ENCODE data around the gene CCDC148.
A peak's percentile ranks its signal among the peaks of the same experiment; 100 is the strongest.
"Not testable (repeated sequence)": the region's sequence is repeated elsewhere in the genome, so short reads cannot be mapped to it uniquely, and the experiment has no call there.

Gene CCDC148

GRCh38 chr2:158481116-158481515 lies 24.6 kb upstream of the CCDC148 start:
- DNase-seq: no peak

GRCh38 chr2:158478816-158479215 lies 22.3 kb upstream of the CCDC148 start:
- DNase-seq: no peak

DNA sequence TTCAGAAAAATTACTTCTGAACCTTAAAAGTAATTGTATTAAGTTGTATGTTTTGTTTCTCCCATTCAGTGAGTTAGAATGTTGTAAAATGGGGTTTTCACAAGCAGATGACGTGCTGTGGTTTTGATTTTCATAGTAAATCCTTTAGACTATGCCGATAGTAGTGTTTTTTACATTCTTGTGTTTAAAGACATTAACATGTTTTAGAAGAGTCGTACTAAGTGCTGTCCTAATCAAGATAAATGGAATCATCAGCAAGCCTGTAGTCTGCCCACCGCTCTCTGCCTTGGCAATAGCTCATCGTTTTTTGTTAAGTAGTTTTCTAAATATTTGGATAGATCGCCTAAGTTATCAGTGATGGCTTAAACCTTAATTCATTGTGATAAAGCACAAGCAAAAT lies 21.7 kb upstream of the CCDC148 start:
- no peak for DNase-seq

- no peak for DNase-seq
Observed at GRCh38 chr2:158477202-158477601, 20.6 kb upstream of the CCDC148 start.

DNA sequence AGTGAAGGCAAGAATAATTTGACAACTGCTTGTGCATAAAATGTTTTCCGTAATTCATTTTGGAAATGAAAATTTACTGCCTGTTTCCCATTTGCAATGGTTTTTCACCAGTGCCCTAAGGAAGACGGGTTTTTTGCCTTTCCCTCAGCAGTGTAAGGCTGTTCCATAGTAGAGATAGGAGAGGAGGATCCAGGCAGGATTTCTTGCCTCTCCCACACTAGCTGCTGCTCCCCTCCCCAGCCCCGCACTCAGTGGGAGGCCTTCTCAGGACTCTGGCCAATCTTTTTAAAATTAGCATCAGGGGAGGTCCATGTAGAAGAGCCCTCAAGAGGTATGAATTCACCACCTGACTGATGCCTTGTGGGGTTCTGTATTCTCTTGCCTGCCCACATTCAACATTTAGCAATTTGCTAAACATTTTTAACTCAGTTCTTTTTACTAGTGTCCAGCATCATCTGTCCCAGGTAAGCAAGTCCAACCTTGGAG lies 18.0 kb upstream of the CCDC148 start:
- not testable (repeated sequence) for DNase-seq

- DNase-seq: no peak
Observed at GRCh38 chr2:158473719-158474392, 17.3 kb upstream of the CCDC148 start.

- not testable (repeated sequence) for DNase-seq
Observed at GRCh38 chr2:158473300-158473699, 16.7 kb upstream of the CCDC148 start.

- DNase-seq: not testable (repeated sequence)
Observed at GRCh38 chr2:158472829-158473228, 16.3 kb upstream of the CCDC148 start.

- DNase-seq: no peak
Observed at GRCh38 chr2:158467248-158467647, 10.7 kb upstream of the CCDC148 start.

GRCh38 chr2:158464426-158465281 lies 8.1 kb upstream of the CCDC148 start:
- peak in 1 of 4 experiments; percentile 16 for DNase-seq

DNA sequence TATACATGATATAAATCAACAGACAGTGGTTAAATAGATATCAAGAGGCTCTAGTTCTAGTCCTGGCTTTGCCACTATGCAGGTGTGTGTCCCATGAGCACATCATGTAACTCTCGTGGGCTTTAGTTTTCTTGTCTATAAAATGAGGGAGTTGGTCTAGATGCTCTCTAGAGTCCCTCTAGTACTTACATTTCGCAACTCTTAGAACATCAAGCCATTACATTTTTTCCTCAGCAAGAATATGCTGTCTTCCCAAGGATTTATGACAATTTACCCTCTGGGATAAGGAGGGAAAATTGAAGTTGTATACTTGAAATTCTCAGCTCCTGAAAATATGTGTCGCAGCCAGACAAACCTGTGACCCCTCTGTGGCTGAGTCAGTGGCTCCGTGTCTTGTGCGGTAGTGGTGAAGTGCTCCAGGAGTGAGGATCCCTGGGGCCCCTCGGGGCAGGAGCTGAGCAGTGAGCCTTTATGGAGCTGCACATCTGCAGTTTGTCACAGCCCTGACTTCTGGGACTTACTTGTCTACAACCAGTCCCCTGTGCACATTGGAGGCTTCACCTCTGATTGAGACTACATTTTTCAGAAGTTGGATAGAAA lies 7.0 kb upstream of the CCDC148 start:
- DNase-seq: no peak

DNA sequence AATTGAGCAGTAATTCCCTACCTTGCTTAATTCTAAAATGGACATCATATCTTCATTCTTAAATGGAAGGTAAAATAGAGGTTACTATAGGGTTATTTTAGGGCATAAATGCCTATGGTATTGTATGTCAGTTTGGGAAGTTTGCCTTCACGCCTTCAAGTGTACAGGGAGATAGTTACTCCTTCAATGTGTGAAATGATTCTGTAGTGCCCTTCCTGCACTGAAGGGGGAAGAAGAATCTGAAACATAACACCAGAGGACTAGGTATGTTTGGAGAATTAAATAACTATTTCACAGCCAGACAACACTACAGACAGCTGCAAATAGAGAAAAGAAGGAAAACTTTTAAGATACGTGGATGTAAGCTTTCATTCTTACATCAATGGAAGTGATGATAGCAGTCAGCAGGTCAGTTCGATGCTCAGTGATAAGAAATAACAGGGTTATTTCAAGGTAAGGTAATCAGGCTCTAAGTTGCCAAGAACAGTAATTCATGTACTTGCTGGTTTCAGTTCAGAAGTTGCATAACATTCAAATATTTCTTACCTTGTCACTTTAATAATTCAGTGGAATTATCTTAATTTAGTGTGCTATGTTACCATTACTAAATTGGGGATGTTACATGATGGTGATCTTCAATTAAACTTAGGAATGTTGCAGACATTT lies 4.2 kb upstream of the CCDC148 start:
- no peak for DNase-seq

DNA sequence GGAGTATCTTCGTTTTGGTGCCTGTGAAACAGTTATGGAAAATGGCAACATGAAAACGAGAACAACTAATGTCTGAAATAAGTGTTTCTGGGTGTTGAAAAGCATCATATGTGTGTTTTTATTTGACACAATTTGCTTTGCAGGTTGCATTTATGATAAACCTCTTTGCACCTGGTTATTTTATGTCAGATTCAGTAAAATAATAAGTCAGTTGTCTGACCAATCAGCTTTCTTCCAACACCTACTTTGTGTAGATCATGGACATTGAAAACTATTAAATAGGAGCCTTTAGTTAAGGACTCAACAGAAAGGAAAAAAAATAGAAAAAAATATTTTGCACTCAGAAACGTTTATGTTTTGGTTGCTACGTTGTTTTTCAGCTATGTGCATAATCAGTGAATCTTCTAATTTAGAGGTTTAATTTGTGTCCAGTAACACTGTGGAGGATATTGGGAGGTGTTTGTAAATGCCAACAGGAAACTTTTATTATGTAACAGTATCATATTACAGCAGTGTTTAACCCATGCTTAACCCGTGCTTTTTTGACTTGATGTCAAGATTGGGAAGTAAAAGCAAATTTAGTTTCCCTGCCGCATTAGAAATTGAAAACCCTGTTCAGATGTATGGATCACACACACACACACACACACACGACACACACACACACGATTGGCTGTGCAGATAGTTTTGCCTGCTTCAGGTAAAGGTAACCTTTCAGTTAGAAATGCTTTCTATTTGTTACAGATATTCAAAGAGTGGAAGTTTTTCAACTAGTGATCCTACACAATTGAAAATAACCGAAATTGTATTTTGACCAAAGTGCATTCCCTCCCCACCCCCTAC lies 2.8 kb upstream of the CCDC148 start:
- peak in 3 of 4 experiments; percentile 8 to 27 (median 20) for DNase-seq

DNA sequence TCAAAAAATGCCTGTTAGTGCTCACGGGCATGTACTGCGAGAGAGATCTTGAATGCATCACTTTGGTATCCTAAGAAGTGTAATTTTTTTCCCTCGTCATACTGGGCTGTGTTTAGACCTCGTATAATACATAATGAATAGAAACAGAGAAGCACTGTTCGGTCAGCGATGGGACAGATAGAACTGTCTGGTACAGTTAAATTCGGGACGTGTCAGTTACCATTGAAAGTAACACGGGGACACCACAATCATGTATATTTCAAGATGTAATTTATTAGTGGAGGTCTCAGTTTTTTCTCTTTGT lies 2.0 kb upstream of the CCDC148 start:
- no peak for DNase-seq

DNA sequence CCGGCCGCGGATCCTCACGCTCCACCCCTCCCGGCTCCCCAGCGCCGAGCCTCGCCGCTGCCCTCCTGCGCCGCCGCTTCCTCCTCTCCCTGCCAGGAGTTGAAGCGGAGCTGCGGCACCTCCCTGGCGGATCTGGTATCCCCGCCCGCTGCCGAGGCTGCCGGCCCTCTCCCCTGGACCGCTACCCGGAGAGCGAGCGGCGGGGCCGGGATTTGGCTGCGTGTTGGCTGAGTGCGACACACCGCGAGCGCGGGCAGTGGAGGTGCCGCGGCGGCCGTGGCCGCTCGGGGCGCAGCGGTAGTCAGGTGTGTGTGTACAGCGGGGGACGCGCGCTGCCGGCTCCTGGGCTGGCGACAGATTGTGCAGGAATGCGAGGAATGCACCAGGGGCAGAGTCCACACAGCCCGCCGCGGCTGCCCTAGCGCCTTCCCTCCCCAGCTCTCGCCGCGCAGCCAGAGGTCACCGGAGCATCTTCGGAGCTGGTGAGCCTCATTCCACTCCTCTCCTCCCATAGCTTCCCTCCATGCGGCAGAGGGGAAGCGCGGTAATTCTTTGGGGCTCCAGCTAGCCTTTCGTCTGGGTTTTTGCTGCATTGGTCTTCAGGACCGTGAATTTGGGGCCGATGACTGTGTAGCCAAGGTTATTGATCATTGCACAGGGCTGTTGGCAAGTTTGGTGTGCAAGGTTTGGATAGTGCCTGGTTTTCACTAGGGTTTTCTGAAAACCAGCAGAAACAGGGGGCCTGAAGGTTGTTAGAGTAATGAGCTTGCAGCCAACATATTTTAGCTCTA lies 1.5 kb upstream of the CCDC148 start:
- peak; percentile 40 to 73 (median 62) for DNase-seq

GRCh38 chr2:158457092-158457825 lies 706 bp upstream of the CCDC148 start:
- DNase-seq: peak; percentile 60 to 83 (median 72)

DNA sequence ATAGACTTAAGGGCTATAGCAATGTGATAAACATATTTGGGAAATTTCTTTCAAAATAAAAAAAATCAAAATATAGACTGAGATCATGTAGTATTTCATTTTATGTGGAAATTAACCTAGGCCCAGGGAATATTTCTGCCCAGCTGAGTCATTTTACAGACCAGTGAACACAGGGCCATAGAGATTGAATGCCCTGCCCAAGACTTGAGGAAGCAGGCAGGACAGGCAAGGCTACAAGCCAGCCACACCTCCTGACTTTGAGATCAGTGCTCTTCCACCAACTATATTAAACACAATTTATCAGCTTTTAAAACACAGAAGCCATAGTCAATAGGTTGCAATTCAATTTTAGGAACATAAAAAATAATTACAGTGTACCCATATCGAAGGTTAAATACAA lies 12.9 kb downstream of the CCDC148 start:
- DNase-seq: no peak

DNA sequence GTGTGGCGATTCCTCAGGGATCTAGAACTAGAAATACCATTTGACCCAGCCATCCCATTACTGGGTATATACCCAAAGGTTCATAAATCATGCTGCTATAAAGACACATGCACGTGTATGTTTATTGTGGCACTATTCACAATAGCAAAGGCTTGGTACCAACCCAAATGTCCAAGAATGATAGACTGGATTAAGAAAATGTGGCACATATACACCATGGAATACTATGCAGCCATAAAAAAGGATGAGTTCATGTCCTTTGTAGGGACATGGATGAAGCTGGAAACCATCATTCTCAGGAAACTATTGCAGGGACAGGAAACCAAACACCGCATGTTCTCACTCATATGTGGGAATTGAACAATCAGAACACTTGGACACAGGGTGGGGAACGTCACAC lies 17.5 kb downstream of the CCDC148 start:
- DNase-seq: not testable (repeated sequence)

GRCh38 chr2:158433716-158434115 lies 22.8 kb downstream of the CCDC148 start:
- DNase-seq: not testable (repeated sequence)

DNA sequence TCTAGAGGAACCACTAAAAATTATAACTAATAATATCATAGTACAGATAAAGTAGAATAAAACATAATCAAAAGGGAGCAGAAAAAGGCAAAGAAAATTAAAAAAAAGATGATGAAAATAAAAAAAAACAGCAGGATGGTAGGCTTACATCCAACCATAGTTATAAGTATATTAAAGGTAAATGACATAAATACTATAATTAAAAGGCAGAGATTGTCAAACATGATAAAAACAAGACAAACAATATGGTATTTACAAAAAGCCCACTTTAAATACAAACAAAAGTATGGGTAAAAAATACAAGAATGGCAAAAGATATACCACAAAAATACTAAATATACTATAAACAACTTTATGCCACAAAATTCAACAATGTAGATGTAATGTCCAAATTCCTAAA lies 24.4 kb downstream of the CCDC148 start:
- no peak for DNase-seq
